Anterior cingulate cortex (tissue), 58 donors: ENCODE results near the gene C19orf73.
"Not testable (repeated sequence)": the region's sequence is repeated elsewhere in the genome, so short reads cannot be mapped to it uniquely, and the experiment has no call there.

Source experiments
- DNase-seq, 58 donors: peaks; one replicate each; lab custom pipeline; 2025; lab: John Stamatoyannopoulos, UW

Gene C19orf73

DNA sequence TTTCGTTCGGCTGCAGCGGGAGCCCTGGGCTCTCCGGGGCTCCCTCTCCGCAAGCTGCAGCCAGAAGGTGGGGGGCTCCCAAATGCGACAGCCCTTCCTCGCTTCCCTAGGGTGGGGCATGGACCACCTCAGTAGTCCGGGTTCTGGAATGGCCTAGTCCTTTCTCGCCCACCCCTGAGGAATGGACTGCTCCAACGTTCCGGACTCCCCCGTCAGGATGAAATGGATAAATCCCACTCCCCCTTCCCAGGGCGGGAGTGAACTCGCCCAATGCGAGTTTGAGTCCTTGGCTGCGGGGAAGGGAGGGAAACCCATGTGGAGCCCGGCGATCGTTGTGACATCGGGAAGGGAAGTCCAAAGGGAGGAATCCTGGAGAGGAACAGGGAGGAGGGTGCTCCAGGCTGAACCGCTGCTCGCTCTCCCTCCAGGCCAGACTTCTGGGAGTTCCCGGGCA, 30.7 kb upstream of the C19orf73 start:
- peak in 57 of 58 donors; percentile 36 to 87 (median 66) for DNase-seq

DNA sequence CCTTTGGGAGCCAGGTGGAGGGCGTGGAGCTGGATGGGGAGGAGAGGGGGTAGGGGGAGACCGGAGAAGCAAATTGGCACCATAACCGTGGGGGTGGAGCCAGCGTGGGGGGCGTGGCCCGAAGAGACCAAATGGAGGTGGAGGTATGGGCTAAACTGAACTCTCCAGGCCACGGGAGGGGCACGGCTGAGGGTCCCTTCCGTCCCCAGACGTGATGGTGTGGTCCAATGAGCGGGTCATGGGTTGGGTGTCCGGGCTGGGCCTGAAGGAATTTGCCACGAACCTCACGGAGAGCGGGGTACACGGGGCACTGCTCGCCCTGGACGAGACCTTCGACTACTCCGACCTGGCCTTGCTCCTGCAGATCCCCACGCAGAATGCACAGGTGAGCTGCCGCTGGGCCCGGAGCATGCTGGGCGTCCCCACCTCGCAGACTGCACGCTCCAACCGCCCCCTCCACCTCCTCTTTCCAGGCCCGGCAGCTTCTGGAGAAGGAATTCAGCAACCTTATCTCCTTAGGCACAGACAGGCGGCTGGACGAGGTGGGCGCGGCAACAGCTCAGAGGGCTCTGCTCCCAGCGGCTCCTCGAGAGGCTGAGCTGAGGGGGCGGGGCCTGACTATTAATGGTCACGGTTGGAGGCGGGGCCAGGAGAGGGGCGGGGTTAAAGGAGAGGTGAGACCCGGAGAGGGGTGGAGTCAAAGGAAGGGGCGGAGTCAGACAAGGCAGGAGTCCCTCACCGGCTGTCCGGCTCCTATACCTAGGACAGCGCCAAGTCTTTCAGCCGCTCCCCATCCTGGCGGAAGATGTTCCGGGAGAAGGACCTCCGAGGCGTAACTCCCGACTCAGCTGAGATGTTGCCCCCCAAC, 30.1 kb upstream of the C19orf73 start:
- peak; percentile 18 to 96 (median 81) for DNase-seq

- no peak for DNase-seq
These were observed 29.2 kb upstream of the C19orf73 start for GRCh38 chr19:49148044-49148682.

DNA sequence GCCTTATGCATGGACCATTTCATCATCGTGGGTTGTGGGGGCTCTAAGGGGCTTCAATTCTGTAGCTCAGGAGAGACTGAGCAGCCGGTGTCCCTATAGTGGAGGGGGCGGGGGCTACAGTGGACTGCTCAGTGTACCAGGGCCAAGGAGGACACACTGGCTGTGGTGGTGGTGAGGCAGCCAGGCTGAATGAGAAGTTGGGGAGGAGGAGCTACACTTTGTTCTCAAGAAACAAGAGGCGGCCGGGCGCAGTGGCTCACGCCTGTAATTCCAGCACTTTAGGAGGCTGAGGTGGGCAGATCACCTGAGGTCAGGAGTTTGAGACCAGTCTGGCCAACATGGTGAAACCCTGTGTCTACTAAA, 27.4 kb upstream of the C19orf73 start:
- DNase-seq, result peak in 14 of 58 donors; percentile 46 to 73 (median 56)

GRCh38 chr19:49145573-49146407, 26.8 kb upstream of the C19orf73 start:
- DNase-seq, result peak in 57 of 58 donors; percentile 24 to 88 (median 73)

DNA sequence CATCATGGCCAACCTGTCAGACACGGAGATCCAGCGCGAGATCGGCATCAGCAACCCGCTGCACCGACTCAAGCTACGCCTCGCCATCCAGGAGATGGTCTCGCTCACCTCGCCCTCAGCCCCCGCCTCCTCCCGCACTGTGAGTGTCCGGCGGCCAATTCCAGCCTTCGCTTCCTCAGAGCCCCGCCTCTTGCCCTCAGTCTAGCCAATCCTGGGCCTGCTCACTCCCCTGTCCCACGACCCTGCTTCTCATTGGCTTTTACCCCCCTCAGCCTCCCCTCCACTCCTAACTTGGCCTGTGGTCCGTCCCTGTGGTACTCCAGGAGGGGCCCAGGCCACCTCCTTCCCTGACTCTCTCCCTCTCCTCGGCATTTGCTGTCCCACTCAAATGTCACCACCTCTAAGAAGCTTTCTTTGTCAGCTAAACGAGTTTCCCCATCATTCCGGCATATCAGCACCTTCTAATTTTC, 24.0 kb upstream of the C19orf73 start:
- peak in 57 of 58 donors; percentile 22 to 92 (median 82) for DNase-seq

DNA sequence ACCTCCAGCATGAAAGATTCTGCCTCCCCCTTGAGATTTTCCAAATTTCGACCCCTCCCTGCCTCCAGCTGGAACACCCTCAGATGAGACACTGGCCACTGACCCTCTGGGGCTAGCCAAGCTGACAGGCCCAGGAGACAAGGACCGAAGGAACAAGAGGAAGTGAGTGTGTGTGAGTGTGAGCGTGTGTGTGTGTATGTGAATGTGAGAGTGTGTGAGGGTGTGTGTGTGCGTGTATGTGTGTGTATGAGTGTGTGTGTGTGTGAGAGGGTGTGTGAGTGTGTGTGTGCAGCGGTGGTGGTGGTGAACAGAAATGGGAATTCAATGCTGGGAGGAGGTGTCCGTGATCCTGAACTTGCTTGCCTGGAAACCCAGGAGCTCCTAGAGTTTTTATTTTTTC, 22.4 kb upstream of the C19orf73 start:
- no peak for DNase-seq

DNA sequence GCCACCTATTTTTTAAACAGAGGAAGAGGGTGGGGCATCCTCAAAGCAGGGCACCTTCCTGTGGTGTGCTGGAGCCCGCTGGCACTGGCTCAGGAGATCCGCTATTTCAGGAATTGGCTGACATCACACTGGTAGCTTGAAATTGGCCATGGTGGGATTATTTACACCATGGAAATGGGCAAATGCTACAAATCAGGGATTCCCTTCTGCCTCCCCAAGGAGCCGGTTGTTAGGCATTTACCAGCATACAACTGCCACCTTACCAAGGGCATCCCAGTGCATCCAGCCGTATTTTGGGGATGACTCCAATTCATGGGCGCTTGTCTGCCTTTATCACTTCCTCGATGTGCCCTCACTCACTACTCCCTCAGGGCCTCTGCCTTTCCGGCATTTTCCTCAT, 22.0 kb upstream of the C19orf73 start:
- DNase-seq, result no peak

DNA sequence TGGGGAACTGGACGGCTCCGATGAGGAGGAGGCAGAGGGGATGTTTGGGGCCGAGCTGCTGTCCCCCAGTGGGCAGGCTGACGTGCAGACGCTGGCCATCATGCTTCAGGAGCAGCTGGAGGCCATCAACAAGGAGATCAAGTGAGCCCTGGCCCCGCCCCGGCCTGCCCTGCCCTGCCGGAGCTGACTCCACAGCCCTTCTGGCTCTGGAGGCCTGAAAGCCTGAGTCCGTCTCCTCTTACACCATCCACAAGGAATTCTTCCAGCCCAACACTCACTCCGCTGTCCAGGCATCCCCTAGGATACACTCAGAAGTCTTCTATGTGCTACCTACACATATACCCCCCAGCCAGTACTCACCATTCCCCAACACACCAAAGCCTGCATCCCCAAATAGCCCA, 17.8 kb upstream of the C19orf73 start:
- no peak for DNase-seq

GRCh38 chr19:49135686-49136085, 16.7 kb upstream of the C19orf73 start:
- no peak for DNase-seq

DNA sequence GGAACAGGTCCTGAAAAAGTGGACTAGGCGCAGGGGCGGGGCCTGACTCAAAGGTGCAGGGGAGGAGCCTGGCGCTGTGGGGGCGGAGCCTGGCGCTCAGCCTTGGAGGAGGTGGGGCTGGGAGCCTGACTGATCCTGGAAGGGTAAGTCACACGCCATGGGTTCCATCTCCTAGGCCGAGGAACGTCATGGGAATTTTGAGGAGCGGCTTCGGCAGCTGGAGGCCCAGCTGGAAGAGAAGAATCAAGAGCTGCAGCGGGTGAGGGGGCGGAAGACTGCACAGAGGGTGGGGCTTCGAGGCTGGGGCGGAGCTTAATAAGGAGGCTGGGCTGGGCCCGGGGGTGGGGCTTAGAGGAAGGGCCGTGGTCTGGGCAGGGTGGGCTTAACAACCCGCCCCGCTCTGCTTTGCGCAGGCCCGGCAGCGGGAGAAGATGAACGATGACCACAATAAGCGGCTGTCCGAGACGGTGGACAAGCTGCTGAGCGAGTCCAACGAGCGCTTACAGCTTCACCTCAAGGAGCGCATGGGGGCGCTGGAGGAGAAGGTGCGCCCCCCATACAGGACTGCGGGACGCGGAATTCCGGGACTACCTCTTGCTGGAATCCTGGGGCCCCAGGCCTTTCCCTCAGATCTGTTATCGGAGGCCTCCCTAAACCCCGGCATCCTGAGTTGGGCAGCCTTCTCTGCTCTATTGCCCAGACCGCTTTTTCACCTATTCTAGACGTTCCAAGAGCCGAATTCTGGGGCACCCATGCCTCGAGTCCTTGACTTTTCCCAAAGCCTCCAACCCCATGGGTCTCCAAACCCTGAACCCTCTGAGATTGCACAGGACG, 14.9 kb upstream of the C19orf73 start:
- peak in 3 of 58 donors; percentile 13 to 27 (median 26) for DNase-seq

DNA sequence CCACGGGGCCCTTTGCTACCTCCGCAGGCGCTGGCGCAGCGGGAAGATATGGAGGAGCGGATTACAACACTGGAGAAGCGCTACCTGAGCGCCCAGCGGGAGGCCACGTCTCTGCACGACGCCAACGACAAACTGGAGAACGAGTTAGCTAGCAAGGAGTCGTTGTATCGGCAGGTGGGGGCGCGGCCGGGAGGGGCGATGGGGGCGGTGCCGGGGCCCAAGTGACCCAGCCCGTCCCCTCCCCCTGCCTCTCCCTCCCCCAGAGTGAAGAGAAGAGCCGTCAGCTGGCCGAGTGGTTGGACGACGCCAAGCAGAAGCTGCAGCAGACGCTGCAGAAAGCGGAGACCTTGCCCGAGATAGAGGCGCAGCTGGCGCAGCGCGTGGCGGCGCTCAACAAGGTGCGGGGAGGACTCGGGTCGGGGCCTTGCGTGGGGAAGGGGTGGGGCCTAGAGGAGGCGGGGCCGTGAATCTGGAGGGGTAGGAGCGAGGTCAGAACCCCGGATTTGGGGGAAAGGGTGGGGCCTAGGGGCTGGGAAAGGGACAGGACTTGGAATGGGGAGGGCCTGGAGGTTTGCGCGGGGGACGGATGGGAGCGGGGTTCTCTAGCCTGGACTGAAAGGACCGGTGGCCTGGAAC, 14.1 kb upstream of the C19orf73 start:
- peak in 1 of 58 donors; percentile 13 for DNase-seq

DNA sequence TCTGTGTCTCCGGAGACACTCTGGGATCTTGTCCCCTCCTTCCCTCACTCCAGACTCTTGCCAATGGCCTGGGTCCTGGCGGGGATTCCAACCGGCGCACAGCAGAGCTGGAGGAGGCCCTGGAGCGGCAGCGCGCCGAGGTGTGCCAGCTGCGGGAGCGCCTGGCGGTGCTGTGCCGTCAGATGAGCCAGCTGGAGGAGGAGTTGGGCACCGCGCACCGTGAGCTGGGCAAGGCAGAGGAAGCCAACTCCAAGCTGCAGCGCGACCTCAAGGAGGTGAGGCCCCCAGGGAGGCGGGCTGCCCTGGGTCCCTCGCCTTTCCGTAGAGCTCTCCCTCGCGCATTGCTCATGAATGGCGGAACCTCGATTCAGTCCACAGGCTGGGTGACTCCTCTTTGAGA, 11.4 kb upstream of the C19orf73 start:
- peak in 7 of 58 donors; percentile 9 to 23 (median 11) for DNase-seq

GRCh38 chr19:49129238-49129583, 10.3 kb upstream of the C19orf73 start:
- no peak for DNase-seq

- no peak for DNase-seq
These were observed 9.7 kb upstream of the C19orf73 start for GRCh38 chr19:49128545-49129237.

DNA sequence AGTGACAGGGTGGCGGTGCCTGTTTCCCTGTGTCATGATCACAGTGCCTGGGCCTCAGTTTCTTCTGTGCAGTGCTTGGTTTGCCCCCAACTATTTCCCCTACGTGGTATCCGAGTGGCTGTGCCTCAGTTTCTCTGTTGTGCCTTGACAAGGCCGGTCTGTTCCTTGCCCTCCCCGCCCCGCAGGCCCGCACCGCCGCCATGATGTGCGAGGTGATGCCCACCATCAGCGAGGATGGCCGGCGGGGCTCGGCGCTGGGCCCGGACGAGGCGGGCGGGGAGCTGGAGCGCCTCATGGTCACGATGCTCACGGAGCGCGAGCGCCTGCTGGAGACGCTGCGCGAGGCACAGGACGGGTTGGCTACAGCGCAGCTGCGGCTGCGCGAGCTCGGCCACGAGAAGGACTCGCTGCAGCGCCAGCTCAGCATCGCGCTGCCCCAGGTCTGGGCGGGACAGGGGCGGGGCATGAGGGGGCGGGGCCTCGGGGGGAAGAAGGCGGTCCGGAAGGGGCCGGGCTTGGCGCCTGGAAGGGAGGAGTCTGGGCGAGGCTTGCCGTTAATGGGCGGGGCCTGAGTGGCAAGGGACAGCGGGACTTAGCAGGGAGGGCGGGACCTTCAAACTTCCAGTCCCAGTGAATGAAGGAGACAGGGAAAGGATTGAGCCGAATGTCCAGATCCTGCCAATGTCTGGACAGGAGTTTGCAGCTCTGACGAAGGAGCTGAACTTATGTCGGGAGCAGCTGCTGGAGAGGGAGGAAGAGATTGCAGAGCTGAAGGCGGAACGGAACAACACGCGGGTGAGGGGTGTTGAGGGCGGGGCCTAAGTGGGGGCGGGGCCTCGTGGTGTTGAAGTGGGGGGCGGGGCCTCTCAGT, 9.0 kb upstream of the C19orf73 start:
- peak; percentile 31 to 98 (median 96) for DNase-seq

DNA sequence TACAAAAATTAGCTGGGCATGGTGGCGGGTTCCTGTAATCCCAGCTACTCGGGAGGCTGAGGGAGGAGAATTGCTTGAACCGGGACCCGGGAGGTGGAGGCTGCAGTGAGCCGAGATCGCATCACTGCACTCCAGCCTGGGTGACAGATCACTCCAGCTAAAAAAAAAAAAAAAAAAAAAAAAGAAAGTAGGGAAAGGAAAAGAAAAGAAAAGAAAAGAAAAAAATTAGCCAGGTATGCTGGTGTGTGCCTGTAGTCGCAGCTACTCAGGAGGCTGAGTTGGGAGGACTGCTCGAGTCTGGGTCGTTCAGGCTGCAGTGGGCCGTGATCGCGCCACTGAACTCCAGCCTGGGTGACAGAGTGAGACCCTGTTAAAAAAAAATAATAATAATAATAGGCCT, 8.3 kb upstream of the C19orf73 start:
- DNase-seq, result not testable (repeated sequence)

- DNase-seq, result no peak
These were observed 7.6 kb upstream of the C19orf73 start for GRCh38 chr19:49126575-49126974.
